Sigmoid colon (tissue), 7 donors: ENCODE results near the gene ARHGAP18. TPM values are rescaled to one million over a fixed set of nuclear protein-coding genes. Genes with fewer than 3 reads are reported as not detected.

Source experiments
- DNase-seq: peaks from one replicate; pipeline ENCODE4 v3.0.0-alpha.2; 2019
- H3K27ac ChIP-seq, 4 donors: fragments of 200-600 bp; sonication (generic); one replicate each; pipeline ENCODE4 v1.5.1; 2016 to 2019; ENCODE audit warnings: mild to moderate bottlenecking in 1 of 4
- H3K27me3 ChIP-seq, 3 donors: fragments of 200-600 bp; sonication (generic); one replicate each; pipeline ENCODE4 v1.5.1; 2019; ENCODE audit warnings: mild to moderate bottlenecking in 1 of 3
- H3K36me3 ChIP-seq, 4 donors: fragments of 200-600 bp; sonication (generic); one replicate each; pipeline ENCODE4 v1.5.1; 2016 to 2019
- H3K4me1 ChIP-seq, 4 donors: fragments of 200-600 bp; sonication (generic); one replicate each; pipeline ENCODE4 v1.5.1; 2017 to 2019
- H3K4me3 ChIP-seq, 4 donors: fragments of 200-600 bp; sonication (generic); one replicate each; pipeline ENCODE4 v1.5.1; 2017 to 2019; ENCODE audit warnings: mild to moderate bottlenecking in 2 of 4, moderate library complexity in 1 of 4
- H3K9me3 ChIP-seq, 4 donors: fragments of 200-600 bp in 3 of 4; sonication (generic) in 3 of 4; one replicate each; pipeline versions ENCODE4 v1.5.1 to v1.6.1; 2013 to 2019
- CTCF ChIP-seq, 4 experiments: fragments of 450-650 bp in 3 of 4; fragments of 200-600 bp in 1 of 4; IDR thresholded peaks; one replicate each; pipeline ENCODE4 v1.5.1; 2016 to 2019; ENCODE audit warnings: antibody characterized with exemption in 4 of 4, mild to moderate bottlenecking in 3 of 4, moderate library complexity in 2 of 4
- EP300 ChIP-seq, 4 donors: sonication (generic); formaldehyde crosslinking; IDR thresholded peaks; one replicate each; pipeline ENCODE4 v1.6.1; 2017; ENCODE audit warnings: antibody characterized with exemption in 4 of 4
- POLR2A ChIP-seq, 2 donors: fragments of 450-650 bp; IDR thresholded peaks; one replicate each; pipeline ENCODE4 v1.6.1; 2016; ENCODE audit warnings: antibody characterized with exemption in 2 of 2, mild to moderate bottlenecking in 2 of 2, moderate library complexity in 2 of 2
- POLR2AphosphoS5 ChIP-seq, 4 donors: sonication (generic); formaldehyde crosslinking; IDR thresholded peaks; one replicate each; pipeline ENCODE4 v1.6.1; 2017; ENCODE audit warnings: antibody characterized with exemption in 4 of 4
- WGBS, 2 donors: extraction: QIAGEN DNeasy Blood & Tissue Kit; methylation state at CpG; one replicate each; pipeline ENCODE4 v1.1.7; 2013; 5-methylcytosine and 5-hydroxymethylcytosine counted together
- intact Hi-C: fragments of 100-400 bp; cut with DNase I; formaldehyde crosslinking; loops from one replicate; pipeline ENCODE4 v1.15.1; 2023
- polyA plus RNA-seq, 3 donors: library from polyadenylated mRNA; stranded (reverse); fragments of 200-250 nt; gene quantifications; one replicate each; pipeline ENCODE4 v1.2.3, GENCODE V29; 2013
- total RNA-seq, 4 donors: library from RNA; depleted of rRNA; stranded (reverse); fragments of >200 nt; gene quantifications; one replicate each; pipeline ENCODE4 v1.1.0, GENCODE V29; 2016
- donor health status: healthy with polysubstance abuse.
- donor health status: Bipolar disorder and iron deficiency.
- donor health status: healthy.

Gene ARHGAP18
- total and polyA plus RNA-seq, 7 donors = 9.2 to 16.9 (median 10.7) TPM

GRCh38 chr6:129605095-129605494, 104.9 kb downstream of the ARHGAP18 start:
- no peaks in the 10 kb centered on the region for H3K4me1 ChIP-seq
- H3K9me3 ChIP-seq = no peaks in the 10 kb centered on the region
- H3K36me3 ChIP-seq = no peaks in the 10 kb centered on the region
- DNase-seq = no peak
- WGBS, 2 donors = 19 to 63% methylated on average over 1 of the region's 1 CpG
- intact Hi-C loops = no loop called here
- no peak overlapping the region for H3K27ac ChIP-seq
- no peak overlapping the region for H3K4me3 ChIP-seq
- TF ChIP-seq EP300 (IDR thresholded peaks at IDR 0.05) (no peak), POLR2AphosphoS5 (IDR thresholded peaks at IDR 0.05) (no peak), CTCF (IDR thresholded peaks at IDR 0.05) (no peak), POLR2A (IDR thresholded peaks at IDR 0.05) (no peak)
- H3K27me3 ChIP-seq = no peaks in the 10 kb centered on the region

- H3K27ac ChIP-seq = no peak overlapping the region
- no peaks in the 10 kb centered on the region for H3K27me3 ChIP-seq
- H3K4me1 ChIP-seq = no peaks in the 10 kb centered on the region
- DNase-seq = no peak
- no peaks in the 10 kb centered on the region for H3K36me3 ChIP-seq
- no peaks in the 10 kb centered on the region for H3K9me3 ChIP-seq
- intact Hi-C loops = no loop called here
- H3K4me3 ChIP-seq = no peak overlapping the region
- TF ChIP-seq EP300 (IDR thresholded peaks at IDR 0.05) (no peak), CTCF (IDR thresholded peaks at IDR 0.05) (no peak), POLR2AphosphoS5 (IDR thresholded peaks at IDR 0.05) (no peak), POLR2A (IDR thresholded peaks at IDR 0.05) (no peak)
- WGBS, 2 donors = 94 to 96% methylated on average over 4 of the region's 4 CpGs
Observed at GRCh38 chr6:129604321-129604720, 105.7 kb downstream of the ARHGAP18 start.

GRCh38 chr6:129603741-129604140, 106.2 kb downstream of the ARHGAP18 start:
- H3K4me3 ChIP-seq = no peak overlapping the region
- no peak for DNase-seq
- WGBS, 2 donors = 42 to 77% methylated on average over 2 of the region's 2 CpGs
- H3K27ac ChIP-seq = no peak overlapping the region
- no peaks in the 10 kb centered on the region for H3K9me3 ChIP-seq
- H3K36me3 ChIP-seq = no peaks in the 10 kb centered on the region
- intact Hi-C loops = no loop called here
- TF ChIP-seq EP300 (IDR thresholded peaks at IDR 0.05) (no peak), POLR2A (IDR thresholded peaks at IDR 0.05) (no peak), POLR2AphosphoS5 (IDR thresholded peaks at IDR 0.05) (no peak), CTCF (IDR thresholded peaks at IDR 0.05) (no peak)
- H3K27me3 ChIP-seq = no peaks in the 10 kb centered on the region
- no peaks in the 10 kb centered on the region for H3K4me1 ChIP-seq

- no peak overlapping the region for H3K4me3 ChIP-seq
- no peaks in the 10 kb centered on the region for H3K27me3 ChIP-seq
- no peak for DNase-seq
- TF ChIP-seq EP300 (IDR thresholded peaks at IDR 0.05) (no peak), POLR2AphosphoS5 (IDR thresholded peaks at IDR 0.05) (no peak), CTCF (IDR thresholded peaks at IDR 0.05) (no peak), POLR2A (IDR thresholded peaks at IDR 0.05) (no peak)
- no peaks in the 10 kb centered on the region for H3K9me3 ChIP-seq
- no peaks in the 10 kb centered on the region for H3K4me1 ChIP-seq
- 78 to 96% methylated on average over 3 of the region's 3 CpGs for WGBS, 2 donors
- no peaks in the 10 kb centered on the region for H3K36me3 ChIP-seq
- no peak overlapping the region for H3K27ac ChIP-seq
- intact Hi-C loops = no loop called here
Observed at GRCh38 chr6:129601323-129601722, 108.7 kb downstream of the ARHGAP18 start.

GRCh38 chr6:129599467-129599866, 110.5 kb downstream of the ARHGAP18 start:
- no peaks in the 10 kb centered on the region for H3K36me3 ChIP-seq
- intact Hi-C loops = loop anchor here (2.0 to 10.0 kb wide), 4 partner anchors 133 to 419 kb away; partner anchors contain the start of gene L3MBTL3
- no peak overlapping the region for H3K27ac ChIP-seq
- no peak for DNase-seq
- H3K27me3 ChIP-seq = no peaks in the 10 kb centered on the region
- TF ChIP-seq POLR2AphosphoS5 (IDR thresholded peaks at IDR 0.05) = no peak
- TF ChIP-seq CTCF (IDR thresholded peaks at IDR 0.05) = no peak
- no peak for TF ChIP-seq EP300 (IDR thresholded peaks at IDR 0.05)
- no peak for TF ChIP-seq POLR2A (IDR thresholded peaks at IDR 0.05)
- no peaks in the 10 kb centered on the region for H3K4me1 ChIP-seq
- no peak overlapping the region for H3K4me3 ChIP-seq
- no peaks in the 10 kb centered on the region for H3K9me3 ChIP-seq
- 90 to 93% methylated on average over 5 of the region's 5 CpGs for WGBS, 2 donors
